ENCODE measurements around the gene PCYT1B. TPM values are rescaled to one million over a fixed set of nuclear protein-coding genes. Genes with fewer than 3 reads are reported as not detected.

PCYT1B gene
- 0.07 TPM in 1 of 2 replicates, not detected in the other for total RNA-seq (2014; rRNA removed; shearing (Covaris generic); ENCODE audit: low replicate concordance)

DNA sequence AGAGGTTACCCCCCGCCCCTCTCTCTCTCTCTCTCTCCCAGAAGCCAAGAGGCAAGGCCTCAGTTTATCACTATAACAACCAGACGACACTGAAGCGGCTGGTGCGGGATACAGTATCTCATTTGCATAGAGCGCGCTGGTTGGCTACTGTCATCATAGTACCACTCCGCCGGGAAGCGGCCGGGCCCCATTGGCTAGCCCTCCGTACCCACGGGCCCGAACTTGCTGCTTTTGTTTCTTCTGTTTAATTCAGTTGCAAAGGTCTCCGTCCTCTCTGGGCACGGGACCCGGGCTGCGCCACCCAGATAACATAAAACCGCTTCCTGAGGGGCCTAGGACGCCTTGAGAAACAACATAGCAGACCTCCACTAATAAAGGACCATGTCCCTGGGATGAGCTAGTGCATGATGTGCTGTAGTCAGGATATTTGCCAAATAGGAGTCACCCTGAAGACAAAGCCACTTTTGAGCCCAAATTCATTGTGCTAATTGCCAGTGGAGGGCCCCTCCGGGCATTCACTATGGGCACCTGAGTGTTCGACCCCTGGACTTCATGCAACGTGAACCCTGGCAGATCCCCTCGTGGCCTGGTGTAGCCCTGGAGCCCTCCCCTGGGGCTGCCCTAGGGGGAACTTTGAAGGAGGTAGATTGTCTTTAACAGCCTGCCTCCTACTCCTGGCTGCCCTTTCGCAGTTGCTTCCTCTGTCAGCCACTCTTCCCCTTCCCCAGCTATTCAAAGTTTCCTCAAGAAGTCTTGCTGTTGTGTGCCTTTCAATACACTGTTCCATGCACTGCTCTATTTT lies at the start of gene PCYT1B:
Gene PCYT1B (minus strand): TSS at position 91 of the 802 bp plus-strand sequence. CDS start 242 bp downstream, outside the sequence.
- H3K27me3 ChIP-seq = no peaks in the 10 kb centered on the region
- H3K4me3 ChIP-seq = no peak within 1 kb of the TSS
- no peaks in the 10 kb centered on the region for H3K36me3 ChIP-seq
- peak; percentile 74 for DNase-seq
- H3K9me3 ChIP-seq = no peaks in the 10 kb centered on the region

DNA sequence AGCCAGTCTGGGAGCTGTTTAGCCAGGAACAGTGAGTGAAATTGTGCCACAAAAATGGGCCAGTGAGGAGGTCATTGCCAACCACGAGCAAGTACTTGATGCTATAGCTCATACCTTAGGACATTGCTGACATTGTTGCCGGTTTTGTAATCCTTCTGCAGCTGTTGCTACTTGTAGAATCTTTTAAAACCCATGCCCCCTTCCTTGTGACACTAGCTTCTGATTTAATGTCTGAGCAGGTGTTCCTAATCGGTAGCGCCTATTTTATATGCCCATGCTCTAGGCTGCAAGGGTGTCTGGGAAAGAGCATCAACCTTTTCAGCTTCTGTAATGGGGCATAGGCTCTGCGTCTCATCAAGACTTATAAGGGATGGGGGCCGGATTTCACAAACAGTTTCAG lies 49.1 kb upstream of the PCYT1B start:
- Histone ChIP-seq H3K27me3 (no peaks in the 10 kb centered on the region), H3K4me3 (no peak overlapping the region), H3K9me3 (no peaks in the 10 kb centered on the region), H3K36me3 (peaks cover 13% of the 10 kb centered on the region)
- no peak for DNase-seq

DNA sequence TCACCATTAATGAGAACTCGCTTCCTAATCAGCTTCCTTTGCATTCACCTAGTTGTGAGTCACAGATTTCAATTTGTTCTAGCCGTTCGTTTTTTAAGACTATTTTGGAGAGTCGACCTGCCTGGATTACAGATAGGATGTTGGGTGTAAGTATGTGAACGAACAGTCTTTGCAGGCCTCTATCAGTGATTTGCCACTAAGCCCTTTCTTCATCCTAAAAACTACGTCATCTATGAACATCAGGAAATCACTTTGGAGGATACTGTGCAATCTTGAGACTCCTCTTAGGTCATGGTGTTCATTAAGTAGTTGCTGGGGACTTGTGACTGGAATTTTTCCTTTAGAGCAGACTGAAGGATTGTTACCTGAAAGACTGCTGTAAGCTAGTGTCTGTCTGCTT lies 47.7 kb upstream of the PCYT1B start:
- no peak for DNase-seq
- no peaks in the 10 kb centered on the region for H3K27me3 ChIP-seq
- no peaks in the 10 kb centered on the region for H3K9me3 ChIP-seq
- peaks cover 8% of the 10 kb centered on the region for H3K36me3 ChIP-seq
- H3K4me3 ChIP-seq = peak overlapping the region; percentile 74

DNA sequence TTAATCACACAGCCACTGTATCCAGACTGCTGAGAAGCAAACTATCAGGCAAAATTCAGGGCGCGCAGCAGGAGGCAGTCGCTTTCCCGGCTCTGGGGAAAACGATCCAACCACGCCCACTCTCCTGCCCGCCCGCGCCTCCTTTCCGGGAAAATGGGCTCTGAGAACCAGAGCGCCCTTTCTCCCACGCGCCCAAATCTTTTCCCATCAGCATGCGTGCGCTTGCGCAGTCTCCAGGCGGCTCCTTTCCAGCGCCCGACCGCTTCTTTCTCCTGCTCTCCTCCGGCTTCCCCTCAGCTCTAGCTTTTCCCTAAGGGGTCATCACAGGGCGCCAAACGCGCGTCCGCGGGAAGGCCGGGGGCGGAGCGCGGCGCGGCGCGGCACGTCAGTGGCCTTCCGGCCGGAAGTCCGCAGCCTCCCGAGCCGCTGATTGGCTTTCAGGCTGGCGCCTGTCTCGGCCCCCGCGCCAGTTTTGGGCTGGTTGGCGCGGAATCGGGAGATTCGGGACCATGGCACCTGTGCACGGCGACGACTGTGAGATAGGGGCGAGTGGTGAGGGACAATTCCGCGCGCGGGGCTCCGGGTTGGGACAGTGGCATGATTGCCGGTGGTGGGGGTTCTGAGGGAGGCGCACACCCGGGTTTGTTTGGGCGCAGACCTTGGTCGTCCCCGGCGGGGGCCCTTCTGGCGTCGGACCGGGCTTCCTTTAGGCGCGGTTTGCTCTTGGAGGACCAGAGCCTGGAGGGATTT lies 46.5 kb upstream of the PCYT1B start, which contains the start of gene POLA1:
Gene POLA1 (plus strand): TSS at position 466 of the 750 bp plus-strand sequence. CDS start 44 bp downstream, at position 510.
- H3K27me3 ChIP-seq = no peaks in the 10 kb centered on the region
- peak within 1 kb of the TSS; percentile 74 for H3K4me3 ChIP-seq
- H3K9me3 ChIP-seq = no peaks in the 10 kb centered on the region
- peak; percentile 97 for DNase-seq
- no peaks in the 10 kb centered on the region; the same call in 1 of the 2 replicates for H3K36me3 ChIP-seq

DNA sequence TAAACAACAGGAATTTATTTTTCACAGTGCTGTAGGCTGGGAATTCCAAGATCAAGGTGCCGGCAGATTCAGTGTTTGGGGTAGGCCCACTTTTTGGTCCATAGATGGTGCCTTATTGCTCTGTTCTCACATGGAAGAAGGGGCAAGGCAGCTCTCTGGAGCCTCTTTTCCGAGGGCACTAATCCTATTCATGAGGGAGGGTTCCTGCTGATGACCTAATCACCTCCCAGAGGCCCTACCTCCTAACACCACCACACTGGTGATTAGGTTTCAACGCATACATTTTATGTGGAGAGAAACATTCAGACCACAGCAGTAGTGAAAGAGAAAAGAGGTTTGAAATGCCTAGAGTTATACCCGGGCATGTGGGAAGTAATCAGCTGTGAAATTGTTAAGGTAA lies 45.2 kb upstream of the PCYT1B start:
- Histone ChIP-seq H3K27me3 (no peaks in the 10 kb centered on the region), H3K36me3 (no peaks in the 10 kb centered on the region; the same call in 1 of the 2 replicates), H3K9me3 (no peaks in the 10 kb centered on the region), H3K4me3 (no peak overlapping the region)
- DNase-seq = no peak

DNA sequence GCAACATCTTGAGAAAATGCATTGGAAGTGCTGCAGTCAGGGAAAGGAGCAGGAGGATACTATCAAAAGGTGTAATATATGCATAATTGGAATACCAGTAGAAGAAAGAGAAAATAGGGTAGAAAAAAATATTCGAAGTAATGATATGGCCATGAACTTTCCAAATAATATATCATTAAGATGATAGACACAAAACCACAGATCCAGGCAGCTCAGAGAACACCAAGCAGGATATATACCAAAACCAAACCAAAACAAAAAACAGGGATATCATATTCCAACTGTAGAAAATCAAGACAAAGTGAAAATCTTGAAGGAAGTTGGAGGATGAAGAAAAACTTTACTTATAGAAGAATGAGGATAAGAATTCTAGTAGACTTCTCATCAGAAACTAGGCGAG lies 36.9 kb upstream of the PCYT1B start:
- Histone ChIP-seq H3K27me3 (no peaks in the 10 kb centered on the region), H3K36me3 (no peaks in the 10 kb centered on the region), H3K9me3 (no peaks in the 10 kb centered on the region), H3K4me3 (no peak overlapping the region)
- DNase-seq = no peak

DNA sequence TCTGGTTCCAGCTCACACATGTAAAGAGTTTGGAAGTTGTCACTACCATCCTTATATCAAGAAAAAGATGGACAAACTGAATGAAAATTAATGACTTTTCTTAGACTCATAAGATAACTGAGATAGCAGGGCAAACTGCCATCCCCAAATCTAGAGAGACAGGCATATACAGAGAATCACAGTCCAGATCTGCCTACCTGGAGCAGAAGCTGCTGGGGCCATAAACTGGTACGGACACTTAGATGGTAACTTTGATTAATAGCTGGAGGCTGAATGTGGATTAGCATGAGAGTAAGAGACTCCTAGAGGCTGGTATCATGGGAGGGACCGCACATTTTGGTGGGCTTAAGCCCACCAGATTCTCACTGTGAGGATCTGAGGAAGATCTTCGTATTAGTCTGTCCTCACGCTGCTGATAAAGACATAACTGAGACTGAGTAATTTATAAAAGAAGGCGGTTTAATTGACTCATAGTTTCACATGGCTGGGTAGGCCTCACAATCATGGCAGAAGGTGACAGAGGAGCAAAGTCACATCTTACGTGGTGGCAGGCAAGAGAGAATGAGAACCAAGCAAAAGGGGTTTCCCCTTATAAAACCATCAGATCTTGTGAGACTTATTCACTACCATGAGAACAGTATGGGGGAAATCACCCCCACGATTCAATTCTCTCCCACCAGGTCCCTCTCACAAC lies 35.7 kb upstream of the PCYT1B start:
- Histone ChIP-seq H3K36me3 (no peaks in the 10 kb centered on the region), H3K27me3 (no peaks in the 10 kb centered on the region), H3K4me3 (no peak overlapping the region), H3K9me3 (no peaks in the 10 kb centered on the region)
- DNase-seq = no peak

DNA sequence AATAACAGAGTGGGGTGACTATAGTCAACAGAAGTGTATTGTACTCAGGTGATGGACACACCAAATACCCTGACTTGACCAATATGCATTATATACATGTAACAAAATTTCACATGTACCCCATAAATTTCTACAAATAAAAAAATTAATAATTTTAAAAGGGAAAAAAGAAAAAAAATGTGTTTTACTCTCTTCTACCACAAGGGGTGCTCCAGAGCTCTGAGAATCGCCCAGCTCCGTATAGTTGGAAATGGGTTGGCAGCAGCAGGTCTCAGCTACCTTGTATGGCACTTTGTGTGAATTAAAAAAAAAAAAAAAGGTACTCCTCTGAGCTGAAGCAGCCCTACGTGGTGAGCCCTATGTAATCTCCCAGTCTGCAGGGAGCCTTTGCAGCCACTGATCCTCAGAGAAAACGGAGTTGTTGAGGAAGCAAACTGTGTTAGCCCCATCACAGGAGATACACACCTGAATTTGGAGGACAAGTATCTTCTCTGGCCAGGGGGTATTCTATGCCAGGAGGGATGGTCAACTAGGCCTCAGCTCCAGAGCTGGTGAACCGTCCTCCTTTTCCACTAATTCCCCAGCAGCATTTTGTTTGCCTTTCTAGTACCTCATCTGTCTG lies 29.4 kb upstream of the PCYT1B start:
- H3K27me3 ChIP-seq = no peaks in the 10 kb centered on the region
- no peak for DNase-seq
- no peaks in the 10 kb centered on the region for H3K9me3 ChIP-seq
- no peak overlapping the region for H3K4me3 ChIP-seq
- H3K36me3 ChIP-seq = no peaks in the 10 kb centered on the region

DNA sequence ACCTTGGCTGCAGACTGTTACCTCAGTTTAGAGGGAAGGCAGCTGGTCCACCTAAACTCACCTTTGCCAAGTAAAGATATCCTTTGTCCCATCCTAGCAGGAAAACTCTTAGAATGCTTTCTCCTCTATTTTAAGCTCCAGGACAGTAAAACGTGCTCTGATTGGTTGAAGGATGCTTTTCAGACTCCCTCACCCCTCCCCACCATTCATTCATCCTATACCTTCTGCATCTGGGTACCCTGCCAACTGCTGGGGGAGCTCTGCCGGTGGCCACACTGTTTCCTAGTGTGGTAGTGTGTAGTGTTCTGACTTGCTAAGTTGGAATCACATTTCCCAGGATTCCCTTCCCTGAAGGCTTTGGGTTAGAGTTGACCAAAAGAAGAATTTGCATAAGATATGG lies 26.3 kb upstream of the PCYT1B start:
- no peaks in the 10 kb centered on the region for H3K9me3 ChIP-seq
- DNase-seq = no peak
- no peak overlapping the region for H3K4me3 ChIP-seq
- no peaks in the 10 kb centered on the region for H3K36me3 ChIP-seq
- no peaks in the 10 kb centered on the region for H3K27me3 ChIP-seq

DNA sequence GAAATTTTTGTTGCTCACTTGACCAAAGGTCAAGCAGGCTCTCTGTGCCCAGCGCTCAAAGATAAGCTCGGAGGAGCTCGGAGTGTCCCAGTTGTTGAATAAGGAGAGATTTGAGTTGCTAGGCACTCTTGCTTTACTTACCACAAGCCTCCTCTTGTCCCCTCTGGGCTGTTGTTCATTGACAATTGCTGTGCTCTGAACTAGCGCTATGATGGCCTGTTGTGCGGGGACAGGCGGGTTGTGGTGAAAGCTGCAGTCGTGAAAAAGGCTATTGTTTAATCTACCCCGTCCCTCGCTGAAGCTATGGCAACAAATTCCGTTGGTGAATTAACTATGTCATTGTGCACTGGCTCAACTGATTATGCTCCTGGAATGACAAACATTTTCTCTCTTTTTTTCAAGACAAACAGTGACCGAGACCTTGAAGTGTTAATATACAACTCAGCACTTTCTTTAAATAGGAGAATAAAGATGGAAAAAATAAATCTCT lies 25.6 kb upstream of the PCYT1B start:
- Histone ChIP-seq H3K36me3 (no peaks in the 10 kb centered on the region), H3K4me3 (no peak overlapping the region), H3K9me3 (no peaks in the 10 kb centered on the region), H3K27me3 (no peaks in the 10 kb centered on the region)
- DNase-seq = no peak

DNA sequence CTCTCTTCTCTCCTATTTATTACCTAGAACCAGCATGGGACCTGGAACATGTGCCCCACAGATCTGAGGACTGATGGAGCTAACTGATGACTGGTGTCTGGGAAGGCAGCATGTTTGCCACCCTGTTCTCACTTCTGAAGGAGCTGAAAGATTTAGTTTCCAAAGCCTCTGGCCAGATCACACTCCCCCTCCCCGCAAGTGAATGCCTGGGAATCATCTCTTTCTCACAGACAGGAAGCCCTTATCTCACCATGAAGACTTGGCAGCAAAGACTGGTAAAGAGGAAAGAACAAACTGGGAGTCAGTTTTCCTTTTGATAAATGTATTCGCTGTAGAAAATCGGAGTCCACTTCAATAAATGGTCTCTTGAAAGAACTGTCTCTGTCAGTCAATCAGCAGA lies 21.0 kb upstream of the PCYT1B start:
- DNase-seq = no peak
- Histone ChIP-seq H3K27me3 (no peaks in the 10 kb centered on the region), H3K4me3 (no peak overlapping the region), H3K9me3 (no peaks in the 10 kb centered on the region), H3K36me3 (no peaks in the 10 kb centered on the region)

DNA sequence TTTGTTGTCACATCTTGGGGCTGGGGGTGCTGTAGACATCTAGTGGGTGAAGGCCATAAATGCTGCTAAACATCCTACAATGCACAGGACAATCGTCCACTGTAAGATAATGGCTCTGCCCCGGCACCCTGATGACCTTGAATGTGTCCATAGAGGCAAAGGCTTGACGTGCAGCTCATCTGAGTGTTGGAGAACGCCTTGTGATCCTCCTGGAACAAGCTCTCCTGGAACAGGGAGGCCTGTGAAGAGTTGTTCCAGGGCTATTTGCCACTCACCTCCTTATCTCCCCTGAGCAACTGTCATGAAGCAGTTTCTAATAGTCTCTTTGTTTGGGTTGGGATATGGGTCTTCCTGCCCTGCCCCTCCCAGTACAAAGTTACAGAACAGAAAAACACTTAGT lies 15.2 kb upstream of the PCYT1B start:
- H3K4me3 ChIP-seq = no peak overlapping the region
- H3K9me3 ChIP-seq = no peaks in the 10 kb centered on the region
- no peaks in the 10 kb centered on the region for H3K27me3 ChIP-seq
- DNase-seq = no peak
- no peaks in the 10 kb centered on the region for H3K36me3 ChIP-seq

DNA sequence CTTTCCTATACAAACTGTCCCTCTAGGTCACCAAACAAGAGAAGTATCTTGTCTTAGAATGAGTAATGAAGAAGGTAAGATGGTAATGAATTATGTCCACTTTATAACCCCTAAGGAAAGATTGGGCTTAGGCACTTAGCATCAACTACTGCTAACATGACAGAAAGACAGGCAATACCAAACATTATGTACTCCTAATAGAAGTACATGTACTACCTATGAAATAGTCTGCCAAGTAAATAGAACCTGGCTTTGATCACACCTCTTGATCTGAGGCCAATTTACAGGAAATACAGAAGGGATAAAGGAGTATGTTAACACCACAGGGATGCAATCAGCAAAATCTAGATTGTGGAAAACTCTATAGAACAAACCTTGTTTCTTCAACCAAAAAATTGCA lies 14.1 kb upstream of the PCYT1B start:
- Histone ChIP-seq H3K9me3 (no peaks in the 10 kb centered on the region), H3K27me3 (no peaks in the 10 kb centered on the region), H3K4me3 (no peak overlapping the region), H3K36me3 (no peaks in the 10 kb centered on the region)
- DNase-seq = no peak

DNA sequence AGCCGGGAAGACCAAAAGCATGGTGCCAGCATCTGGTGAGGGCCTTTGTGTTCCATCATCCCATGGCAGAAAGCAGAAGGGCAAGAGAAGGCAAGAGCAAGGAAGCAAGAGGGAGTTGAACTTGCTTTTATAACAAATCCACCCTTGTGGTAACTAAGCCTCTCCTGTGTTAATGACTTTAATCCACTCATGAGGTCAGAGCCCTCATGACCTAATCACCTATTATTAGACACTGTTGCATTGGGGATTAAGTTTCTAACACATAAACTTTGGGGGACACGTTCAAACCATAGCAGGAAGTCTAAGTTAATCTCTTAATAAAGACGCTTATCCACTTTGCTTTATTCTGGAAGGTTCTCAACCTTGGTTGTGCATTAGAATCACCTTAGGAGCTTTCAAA lies 12.5 kb upstream of the PCYT1B start:
- no peaks in the 10 kb centered on the region for H3K27me3 ChIP-seq
- DNase-seq = no peak
- no peaks in the 10 kb centered on the region for H3K36me3 ChIP-seq
- H3K4me3 ChIP-seq = no peak overlapping the region
- H3K9me3 ChIP-seq = no peaks in the 10 kb centered on the region

DNA sequence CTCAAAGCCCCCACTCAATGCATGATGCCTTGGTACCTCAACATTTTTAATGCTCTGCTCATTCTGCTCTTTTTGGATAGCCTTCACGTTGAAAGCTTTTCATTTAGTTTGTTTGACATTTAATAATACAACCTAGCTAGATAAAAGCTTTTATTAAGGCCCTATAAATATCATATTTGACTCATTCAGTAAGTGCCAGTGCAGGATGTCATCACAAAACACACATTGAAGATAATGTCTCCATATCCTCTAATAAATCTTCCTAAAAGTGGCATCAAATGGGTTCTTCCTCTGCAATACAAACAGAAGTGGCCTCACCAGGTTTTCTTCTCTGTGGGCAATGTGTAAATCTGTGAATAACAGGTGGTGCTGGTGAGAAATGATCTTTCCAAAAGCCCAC lies 12.0 kb upstream of the PCYT1B start:
- Histone ChIP-seq H3K36me3 (no peaks in the 10 kb centered on the region), H3K4me3 (no peak overlapping the region), H3K9me3 (no peaks in the 10 kb centered on the region), H3K27me3 (no peaks in the 10 kb centered on the region)
- DNase-seq = no peak

DNA sequence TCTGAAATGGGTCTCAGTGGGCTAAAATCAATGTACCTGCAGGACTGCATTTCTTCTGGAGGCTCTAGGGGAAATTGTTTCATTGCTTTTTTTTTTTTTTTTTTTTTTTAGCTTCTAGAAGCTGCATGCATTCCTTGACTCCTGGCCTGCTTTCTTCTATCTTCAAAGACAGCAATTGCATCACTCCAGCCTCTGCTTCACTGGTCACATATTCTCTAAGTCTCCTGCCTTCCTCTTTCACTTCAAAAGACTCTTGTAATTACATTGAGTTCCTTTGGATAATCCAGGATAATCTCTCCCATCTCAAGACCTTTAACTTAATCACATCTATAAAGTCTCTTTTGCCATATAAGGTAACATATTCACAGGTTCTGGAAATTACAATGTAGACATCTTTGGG lies 11.3 kb upstream of the PCYT1B start:
- H3K9me3 ChIP-seq = no peaks in the 10 kb centered on the region
- H3K4me3 ChIP-seq = no peak overlapping the region
- no peaks in the 10 kb centered on the region for H3K36me3 ChIP-seq
- no peaks in the 10 kb centered on the region for H3K27me3 ChIP-seq
- no peak for DNase-seq
